Stimulated activated CD8-positive, alpha-beta memory T cell treated with anti-CD3 and anti-CD28 coated beads, Interleukin-7, amount 100 ng/mL, for 4 hours (primary cell): ENCODE data around the gene TFF3.
"Not testable (repeated sequence)": the region's sequence is repeated elsewhere in the genome, so short reads cannot be mapped to it uniquely, and the experiment has no call there.

Experiments used
- DNase-seq, 2 donors: peaks; one replicate each; pipeline ENCODE4 v3.0.0-alpha.2; 2020; ENCODE audit warnings: low read depth in 2 of 2

The TFF3 gene

DNA sequence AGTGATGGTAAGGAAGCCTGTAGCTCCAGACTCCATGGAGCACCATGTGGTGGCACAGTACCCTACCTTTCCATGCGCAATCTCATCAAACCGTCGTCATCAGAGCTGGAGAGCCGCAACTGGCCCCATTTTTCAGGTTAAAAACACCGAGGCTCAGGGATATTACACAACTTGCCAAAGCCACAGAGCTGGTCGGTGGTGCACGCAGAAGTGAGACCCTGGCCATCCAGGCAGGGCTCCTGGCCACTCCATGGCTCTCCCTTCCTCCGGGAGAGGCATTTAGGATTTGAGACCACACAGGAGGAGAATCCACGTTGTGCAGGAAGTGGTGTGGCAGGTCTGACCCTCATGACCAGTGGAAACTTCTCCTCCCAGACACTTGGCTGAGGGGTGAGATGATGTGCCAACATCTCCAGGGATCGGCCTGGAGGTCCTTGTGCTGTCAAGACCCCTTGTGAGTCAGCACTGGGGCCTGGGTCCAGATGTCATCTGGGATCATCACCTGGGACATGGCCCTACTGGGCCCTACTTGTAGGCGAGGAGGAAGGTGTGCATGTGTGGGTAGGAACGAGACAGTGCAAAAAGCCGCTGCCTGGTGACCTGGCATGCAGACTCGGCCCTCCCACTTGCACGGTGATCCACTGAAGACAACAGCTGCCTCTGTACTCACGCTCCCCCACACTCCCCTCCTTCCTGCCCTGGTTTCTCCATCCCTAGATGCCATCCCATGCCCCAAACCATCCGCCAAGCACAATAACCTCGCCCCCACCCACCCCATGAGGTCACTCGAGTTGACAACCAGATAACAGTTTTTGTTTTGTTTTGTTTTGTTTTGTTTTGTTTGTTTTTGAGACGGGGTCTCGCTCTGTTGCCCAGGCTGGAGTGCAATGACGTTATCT, 10.4 kb downstream of the TFF3 start:
- DNase-seq = no peak

DNA sequence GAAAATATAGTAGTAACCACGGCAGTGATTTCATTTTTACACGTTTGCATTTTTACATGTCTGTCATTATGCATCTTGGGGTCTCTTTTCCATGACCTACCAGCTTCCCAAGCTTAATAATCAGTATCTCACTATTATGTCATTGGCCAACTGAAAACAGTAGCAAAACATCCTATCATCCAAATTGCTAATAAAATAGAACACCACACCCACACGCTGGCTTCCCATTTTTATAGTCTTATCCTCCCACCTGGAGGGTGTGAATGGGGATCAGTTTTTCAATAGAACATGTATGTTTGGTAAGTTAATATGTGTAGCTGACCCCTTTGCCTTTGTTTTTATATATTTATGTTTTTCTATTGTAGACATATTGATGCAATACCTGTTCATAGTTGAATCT, 11.8 kb downstream of the TFF3 start:
- DNase-seq = no peak

- DNase-seq = no peak
These were observed 12.4 kb downstream of the TFF3 start for GRCh38 chr21:42302794-42303193.

DNA sequence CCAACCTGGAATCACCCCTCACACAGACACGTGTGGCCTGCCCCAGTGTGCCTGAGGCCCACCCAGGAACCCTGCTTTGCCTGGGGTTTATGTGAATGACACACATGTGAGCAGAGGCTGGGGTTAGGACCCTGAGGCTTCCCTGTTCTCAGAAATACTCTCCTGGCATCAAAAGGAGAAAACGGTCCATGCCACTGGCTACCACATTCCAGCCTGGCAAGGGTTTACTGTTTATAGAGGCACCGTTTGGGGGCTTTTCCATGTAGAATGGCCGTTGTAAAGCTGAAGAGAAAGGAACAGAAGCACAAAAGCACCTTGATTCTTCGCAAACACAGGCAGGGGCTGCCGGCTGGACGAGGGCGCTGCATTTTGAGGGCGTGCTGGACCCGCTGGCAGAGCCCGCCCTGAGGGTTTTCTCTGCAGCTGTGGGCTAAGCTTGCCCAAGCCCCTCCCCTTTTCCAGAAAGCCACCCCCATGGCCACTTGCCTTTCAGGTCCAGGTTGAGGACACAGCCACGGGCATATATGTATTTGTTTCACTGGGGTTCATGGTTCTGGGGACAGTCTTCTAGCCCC, 13.0 kb downstream of the TFF3 start:
- no peak for DNase-seq

DNA sequence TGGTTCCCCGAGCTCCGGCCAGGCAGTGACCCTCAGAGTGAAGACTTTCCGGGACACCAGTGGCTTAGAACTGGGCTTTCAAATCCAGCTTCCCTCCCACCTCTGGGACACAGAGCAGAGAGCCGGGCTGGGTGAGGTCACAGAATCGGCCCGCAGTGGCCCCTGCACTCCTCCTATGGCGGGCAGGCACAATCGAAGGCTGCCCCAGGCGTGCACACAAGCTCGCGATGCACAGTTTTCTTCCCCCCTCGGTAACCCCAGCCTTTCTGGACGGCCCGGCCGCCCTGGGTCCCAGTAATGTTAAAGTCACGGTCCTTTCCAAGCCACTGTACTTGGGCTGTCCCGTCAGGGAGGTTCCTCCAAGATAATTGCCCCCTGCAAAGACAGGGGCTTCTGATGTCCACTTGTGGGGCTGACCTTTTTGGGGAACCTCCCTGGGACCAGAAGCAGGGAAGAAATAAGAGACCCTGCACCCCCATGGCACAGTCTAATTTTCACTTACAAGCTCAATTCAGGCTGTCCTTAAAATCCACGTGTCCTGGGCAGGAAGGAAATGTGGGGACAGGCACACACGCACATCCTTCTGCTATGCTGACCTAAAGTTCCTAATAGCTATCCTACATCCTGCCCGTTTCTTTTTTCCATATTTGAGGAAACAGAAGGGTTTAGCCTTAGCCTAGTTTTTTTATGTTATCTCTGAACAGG, 13.7 kb downstream of the TFF3 start:
- no peak for DNase-seq

GRCh38 chr21:42300956-42301355, 14.3 kb downstream of the TFF3 start:
- no peak for DNase-seq

DNA sequence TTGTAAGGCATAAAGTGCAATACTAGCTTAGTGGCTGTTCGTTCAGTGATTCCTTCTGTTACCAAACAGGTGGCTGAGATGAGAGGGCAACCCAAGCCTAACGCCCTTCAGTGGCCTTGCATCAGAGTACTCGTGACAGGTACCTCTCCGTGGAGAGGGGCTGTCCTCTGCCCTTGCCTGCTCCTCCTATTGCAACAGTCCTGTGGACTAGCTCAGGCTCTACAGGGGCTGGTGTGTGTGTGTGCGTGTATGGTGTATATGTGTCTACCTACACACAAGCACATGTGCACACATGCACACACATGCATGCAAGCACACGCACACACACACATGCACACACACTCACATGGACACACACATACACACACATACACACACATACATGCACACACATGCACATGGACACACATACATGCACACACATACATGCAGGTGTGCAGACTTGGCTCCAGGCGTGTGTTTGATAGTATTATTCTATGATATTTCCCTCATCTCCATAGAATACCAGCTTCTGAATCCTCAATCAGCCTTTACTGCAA, 15.1 kb downstream of the TFF3 start:
- DNase-seq = no peak

GRCh38 chr21:42299324-42300044, 15.7 kb downstream of the TFF3 start:
- no peak for DNase-seq

DNA sequence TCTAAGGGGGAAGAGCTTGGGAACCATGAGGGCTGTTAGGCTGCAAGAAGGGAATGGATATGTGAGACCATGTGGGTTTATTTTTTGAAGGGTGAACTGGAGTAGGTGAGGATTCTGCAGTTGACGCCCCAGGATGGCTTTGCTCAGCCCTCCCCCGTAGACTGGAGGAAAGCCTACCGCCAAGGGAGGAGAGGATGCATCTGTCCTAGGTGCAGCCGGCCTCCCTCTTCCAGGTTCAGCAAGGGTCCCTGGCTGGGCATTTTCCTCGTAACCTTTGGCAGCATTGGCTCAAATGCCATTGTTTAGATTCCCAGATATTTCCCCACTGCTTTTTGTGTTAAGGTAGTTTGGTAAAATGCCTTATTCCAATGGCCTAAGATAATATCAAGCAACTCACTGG, 16.6 kb downstream of the TFF3 start:
- no peak for DNase-seq

DNA sequence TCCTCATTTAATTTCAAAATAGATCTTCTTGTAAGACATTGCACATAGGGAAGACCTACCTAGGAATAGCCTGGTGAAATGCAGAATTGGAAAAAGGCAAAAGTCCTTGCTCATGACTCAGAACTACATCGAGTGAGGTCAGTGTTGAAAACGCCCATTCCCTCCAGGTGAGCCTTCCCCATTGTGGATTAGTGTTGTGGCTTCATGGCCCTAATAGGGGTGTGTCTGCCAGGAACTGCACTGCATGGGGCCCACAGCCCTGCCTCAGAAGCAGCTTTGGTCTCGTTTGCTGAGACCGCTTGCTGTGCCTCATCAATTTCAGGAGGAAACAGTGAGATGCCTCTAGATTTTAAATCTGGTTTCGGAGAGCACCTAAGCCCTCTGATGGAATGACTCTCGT, 17.0 kb downstream of the TFF3 start:
- no peak for DNase-seq

DNA sequence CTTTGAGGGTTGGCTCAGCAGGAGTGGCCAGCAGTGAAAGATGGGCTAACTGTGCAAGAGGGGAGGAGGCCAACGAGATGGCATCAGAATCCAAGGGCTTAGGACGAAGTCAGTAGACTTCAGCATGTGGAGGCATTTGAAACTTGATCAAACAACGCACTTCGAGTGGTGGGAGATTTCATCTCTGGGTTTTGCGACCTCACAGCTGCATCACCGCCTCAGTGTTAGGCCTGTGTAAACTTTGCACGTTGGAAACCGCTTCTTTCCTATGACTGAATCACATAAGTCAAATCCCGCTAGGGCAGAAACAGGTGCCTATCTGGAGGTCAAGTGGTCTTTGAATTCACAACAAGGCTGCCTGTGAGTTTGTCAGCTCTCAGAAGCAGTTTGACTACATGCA, 17.8 kb downstream of the TFF3 start:
- DNase-seq = no peak

- DNase-seq = no peak
These were observed 18.7 kb downstream of the TFF3 start for GRCh38 chr21:42296501-42296900.

DNA sequence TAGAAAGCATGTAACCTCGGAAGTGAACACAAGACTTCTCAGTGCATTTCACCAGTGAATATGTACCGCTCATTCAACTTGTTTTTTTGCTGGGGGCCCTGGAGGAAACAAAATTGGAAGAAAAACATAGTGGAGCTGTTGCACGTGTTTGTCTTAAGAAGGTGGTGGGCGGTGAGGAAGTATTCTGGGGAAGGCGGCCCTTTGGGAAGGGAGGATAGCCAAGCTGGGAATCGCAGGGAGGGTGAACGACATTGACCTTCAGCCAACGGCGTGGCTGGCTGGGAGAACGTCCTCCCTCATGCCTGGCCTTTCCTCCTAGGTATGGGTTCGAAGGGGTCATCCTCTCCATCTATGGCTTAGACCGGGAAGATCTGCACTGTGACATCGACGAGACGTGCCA, 19.4 kb downstream of the TFF3 start:
- no peak for DNase-seq

GRCh38 chr21:42294273-42294880, 20.8 kb downstream of the TFF3 start:
- no peak for DNase-seq

- no peak for DNase-seq
These were observed 21.4 kb downstream of the TFF3 start for GRCh38 chr21:42293649-42294272.

DNA sequence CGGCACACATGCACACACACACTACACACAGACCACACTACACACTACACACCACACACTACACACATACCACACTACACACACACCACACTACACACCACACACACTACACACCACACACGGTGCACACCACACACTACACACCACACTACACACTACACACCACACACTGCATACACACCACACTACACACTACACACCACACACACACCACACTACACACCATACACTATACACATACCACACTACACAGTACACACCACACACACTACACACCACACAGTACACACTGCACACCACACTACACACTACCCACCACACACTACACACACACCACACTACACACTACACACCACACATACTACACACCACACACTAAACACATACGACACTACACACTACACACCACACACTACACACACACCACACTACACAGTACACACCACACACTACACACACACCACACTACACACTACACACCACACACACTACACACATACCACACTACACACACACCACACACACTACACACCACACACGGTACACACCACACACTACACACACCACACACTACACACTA, 22.6 kb downstream of the TFF3 start:
- DNase-seq = not testable (repeated sequence)

DNA sequence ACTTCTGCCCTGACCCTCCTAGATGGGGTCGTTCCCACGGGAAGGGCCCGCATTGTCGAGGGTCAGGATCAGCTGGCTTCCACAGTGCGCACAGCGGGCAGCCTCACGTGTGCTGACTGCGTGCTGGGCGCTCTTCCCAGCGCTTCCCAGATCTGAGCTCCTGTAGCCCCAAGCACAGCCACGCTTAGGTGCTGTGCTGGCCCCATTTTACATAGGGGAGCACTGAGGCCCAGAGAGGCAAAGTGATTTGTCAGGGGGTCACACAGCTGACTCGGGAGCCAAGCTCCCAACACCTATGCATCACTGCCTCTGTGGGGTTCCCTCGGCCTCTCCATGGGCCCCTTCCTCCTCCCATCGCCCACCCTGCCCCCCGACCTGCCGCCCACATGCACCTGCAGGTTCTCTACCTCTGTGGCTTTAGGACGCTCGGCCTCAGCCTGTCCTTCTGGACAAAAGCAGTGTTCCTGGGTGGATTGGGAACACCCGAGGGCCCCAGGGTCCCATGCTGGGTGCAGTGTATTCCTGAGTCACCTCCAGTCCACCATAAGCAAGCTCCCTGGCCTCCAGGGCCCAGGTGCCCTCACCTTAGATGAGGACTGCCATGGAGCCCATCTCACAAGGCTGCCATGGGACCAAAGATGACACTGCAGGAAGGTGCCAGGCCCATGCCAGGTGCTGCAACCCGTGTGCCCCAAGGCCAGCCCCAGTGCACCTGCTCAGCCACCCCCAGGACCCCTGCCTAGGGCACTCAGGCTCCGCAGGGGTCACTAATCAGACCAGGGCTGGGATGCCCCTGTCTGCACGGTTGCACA, 23.3 kb downstream of the TFF3 start:
- DNase-seq = no peak

DNA sequence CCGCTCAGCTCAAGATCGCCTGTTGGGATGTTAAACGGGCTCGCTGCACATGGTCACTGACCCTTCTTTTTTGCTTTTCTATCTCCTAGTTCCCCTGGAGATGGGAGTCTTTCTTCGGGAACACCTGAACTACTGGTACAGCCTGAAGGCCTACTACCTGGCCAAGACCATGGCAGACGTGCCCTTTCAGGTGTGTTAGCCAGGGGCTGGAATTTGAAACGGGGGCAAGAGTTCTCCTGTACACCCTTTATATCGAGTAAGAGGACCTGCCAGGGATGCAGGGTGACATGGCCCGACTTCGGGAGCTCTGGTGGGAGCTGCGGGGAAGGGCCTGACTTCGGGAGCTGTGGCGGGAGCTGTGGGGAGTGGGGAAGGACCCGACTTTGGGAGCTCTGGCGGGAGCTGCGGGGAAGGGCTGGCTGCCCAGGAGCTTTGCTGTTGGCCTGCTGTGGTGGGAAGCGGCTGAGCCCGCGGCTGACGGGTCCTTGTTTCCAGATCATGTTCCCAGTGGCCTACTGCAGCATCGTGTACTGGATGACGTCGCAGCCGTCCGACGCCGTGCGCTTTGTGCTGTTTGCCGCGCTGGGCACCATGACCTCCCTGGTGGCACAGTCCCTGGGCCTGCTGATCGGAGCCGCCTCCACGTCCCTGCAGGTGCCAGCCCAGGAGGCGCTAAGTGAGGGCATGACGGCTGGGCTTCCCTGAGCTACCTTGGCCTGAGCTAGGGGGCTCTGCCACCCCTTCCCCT, 24.0 kb downstream of the TFF3 start:
- DNase-seq = no peak

DNA sequence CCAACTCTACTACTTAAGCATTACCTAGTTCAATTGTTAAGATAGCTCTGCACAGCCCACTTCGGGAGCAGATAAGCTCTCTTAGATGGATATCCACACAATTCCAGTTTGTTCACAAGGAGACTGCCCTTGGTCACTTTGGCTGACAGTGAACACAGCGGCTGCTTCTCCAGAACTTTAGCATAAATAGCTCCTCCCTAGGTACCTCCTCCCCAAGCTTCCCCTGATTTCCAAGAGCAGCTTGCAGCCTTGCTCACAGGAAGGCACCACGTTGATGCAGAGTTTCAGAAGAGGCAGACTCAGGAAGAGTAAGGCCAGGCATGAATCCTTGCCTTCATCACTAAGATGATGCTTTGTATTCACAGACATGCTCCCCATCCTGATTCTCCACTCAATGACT, 24.7 kb downstream of the TFF3 start:
- DNase-seq = no peak
